Fibroblast of lung (primary cell): ENCODE results near the gene KCTD8. TPM values are rescaled to one million over a fixed set of nuclear protein-coding genes. Genes with fewer than 3 reads are reported as not detected.

Source experiments
- DNase-seq, 2 donors: peaks; one replicate each; pipeline versions ENCODE4 v3.0.0 to v3.0.0-alpha.2; 2010; ENCODE audit warnings: low read depth in 2 of 2
- H2AFZ ChIP-seq: 2 replicates; pipeline ENCODE4 v1.5.1; 2012; ENCODE audit warnings: low read length, control low read depth, inconsistent platforms
- H3K27ac ChIP-seq: 2 replicates; pipeline ENCODE4 v1.5.1; 2011; ENCODE audit warnings: low read length, control low read depth; ENCODE audit not compliant: insufficient read depth
- H3K27me3 ChIP-seq: 2 replicates; pipeline ENCODE4 v1.5.1; 2011; ENCODE audit warnings: mild to moderate bottlenecking, low read length; ENCODE audit not compliant: control insufficient read depth, insufficient read depth
- H3K36me3 ChIP-seq: 2 replicates; pipeline ENCODE4 v1.5.1; 2011; ENCODE audit warnings: low read length; ENCODE audit not compliant: control insufficient read depth, insufficient read depth
- H3K4me1 ChIP-seq: 2 replicates; pipeline ENCODE4 v1.5.1; 2011; ENCODE audit warnings: low read length; ENCODE audit not compliant: control insufficient read depth, insufficient read depth; ENCODE audit errors: extremely low read depth
- H3K4me2 ChIP-seq: 2 replicates; pipeline ENCODE4 v1.5.1; 2011; ENCODE audit warnings: low read length, control low read depth; ENCODE audit not compliant: insufficient read depth; ENCODE audit errors: extremely low read depth
- H3K4me3 ChIP-seq, 4 experiments: fragments of 200-600 bp in 1 of 4; sonication (generic) in 1 of 4; replicated peaks in 1 of 4; 2 replicates each; pipeline ENCODE4 v1.5.1; 2011 to 2016; ENCODE audit warnings: low read length in 4 of 4, low read depth in 3 of 4, mild to moderate bottlenecking in 3 of 4, control low read depth in 2 of 4, inconsistent platforms in 1 of 4, mixed read lengths in 1 of 4; ENCODE audit not compliant: insufficient read depth in 1 of 4; ENCODE audit errors: control extremely low read depth in 1 of 4
- H3K79me2 ChIP-seq: 2 replicates; pipeline ENCODE4 v1.5.1; 2012; ENCODE audit warnings: mild to moderate bottlenecking, low read length, inconsistent platforms; ENCODE audit not compliant: control insufficient read depth, insufficient read depth
- H3K9ac ChIP-seq: 2 replicates; pipeline ENCODE4 v1.5.1; 2011; ENCODE audit warnings: mild to moderate bottlenecking, low read length, control low read depth; ENCODE audit not compliant: insufficient read depth
- H3K9me3 ChIP-seq: 2 replicates; pipeline ENCODE4 v1.5.1; 2012; ENCODE audit warnings: low read depth, low read length; ENCODE audit not compliant: control insufficient read depth, insufficient read depth
- H4K20me1 ChIP-seq: 2 replicates; pipeline ENCODE4 v1.5.1; 2011; ENCODE audit warnings: low read length; ENCODE audit not compliant: control insufficient read depth, insufficient read depth; ENCODE audit errors: extremely low read depth
- CTCF ChIP-seq, 2 donors: IDR thresholded peaks in 1 of 2; conservative IDR thresholded peaks in 1 of 2; 1 replicate in 1 of 2; 2 replicates in 1 of 2; pipeline ENCODE4 v1.5.1; 2011 to 2012; ENCODE audit warnings: low read length in 2 of 2, control low read depth in 1 of 2, inconsistent platforms in 1 of 2, low read depth in 1 of 2, mild to moderate bottlenecking in 1 of 2
- EZH2 ChIP-seq: IDR thresholded peaks from 2 replicates; pipeline ENCODE4 v1.5.1; 2012; ENCODE audit warnings: low read length, control low read depth, mild to moderate bottlenecking; ENCODE audit errors: missing control alignments
- polyA plus RNA-seq, 2 donors: library from polyadenylated mRNA; depleted of rRNA in 1 of 2; stranded (reverse) in 1 of 2; unstranded in 1 of 2; fragments of >200 nt; gene quantifications; 2 replicates each; pipeline ENCODE4 v1.2.1, GENCODE V29; 2011 to 2012; ENCODE audit warnings: missing spikeins in 1 of 2
- total RNA-seq: library from RNA; depleted of rRNA; stranded (reverse); fragments of >200 nt; gene quantifications from 2 replicates; pipeline ENCODE4 v1.2.1, GENCODE V29; 2014

KCTD8 gene
- total and polyA plus RNA-seq, 2 donors (not counting 1 experiment from before 2014, with no cell fraction given) = under 0.01 to 0.09 TPM

- no peaks in the 10 kb centered on the region for H3K4me1 ChIP-seq
- no peak for DNase-seq
- no peaks in the 10 kb centered on the region for H3K79me2 ChIP-seq
- no peak overlapping the region for H3K4me3 ChIP-seq
- no peak overlapping the region for H2AFZ ChIP-seq
- no peaks in the 10 kb centered on the region for H3K27me3 ChIP-seq
- H3K9ac ChIP-seq = no peak overlapping the region
- no peaks in the 10 kb centered on the region for H3K9me3 ChIP-seq
- H3K36me3 ChIP-seq = no peaks in the 10 kb centered on the region
- H4K20me1 ChIP-seq = no peaks in the 10 kb centered on the region
- no peak overlapping the region for H3K4me2 ChIP-seq
- TF ChIP-seq CTCF (conservative IDR thresholded peaks at IDR 0.05 in 1 of 2, IDR thresholded peaks at IDR 0.05 in 1 of 2; ENCODE audit: low read depth in 1 of 2, low read length in 2 of 2) (no peak), EZH2 (no peak)
- H3K27ac ChIP-seq = no peak overlapping the region
These were observed 129.5 kb downstream of the KCTD8 start for GRCh38 chr4:44319129-44319528.

DNA sequence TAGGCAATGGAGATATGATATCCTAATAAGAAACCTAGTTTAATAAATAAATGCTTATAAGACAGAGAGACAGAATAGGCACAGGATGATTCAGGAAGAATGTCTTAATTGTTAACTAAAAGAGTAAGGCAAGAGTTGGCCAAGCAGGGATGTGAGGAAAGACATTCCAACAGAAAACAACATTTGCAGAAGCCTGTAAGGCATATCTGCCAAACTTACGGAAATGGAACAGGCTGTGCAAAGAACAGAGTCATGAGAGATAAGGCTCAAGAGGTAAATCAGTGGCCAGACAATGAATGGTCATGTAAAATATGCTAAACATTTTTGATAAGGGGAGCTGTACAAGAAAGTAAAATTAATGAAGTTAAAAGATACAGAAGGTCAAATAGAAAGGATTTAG, 134.9 kb downstream of the KCTD8 start:
- no peaks in the 10 kb centered on the region for H3K79me2 ChIP-seq
- no peaks in the 10 kb centered on the region for H4K20me1 ChIP-seq
- no peaks in the 10 kb centered on the region for H3K9me3 ChIP-seq
- no peak overlapping the region for H3K4me3 ChIP-seq
- H3K27ac ChIP-seq = no peak overlapping the region
- H3K27me3 ChIP-seq = no peaks in the 10 kb centered on the region
- H3K9ac ChIP-seq = no peak overlapping the region
- H3K4me1 ChIP-seq = no peaks in the 10 kb centered on the region
- H3K4me2 ChIP-seq = no peak overlapping the region
- TF ChIP-seq CTCF (conservative IDR thresholded peaks at IDR 0.05 in 1 of 2, IDR thresholded peaks at IDR 0.05 in 1 of 2; ENCODE audit: low read depth in 1 of 2, low read length in 2 of 2) (no peak), EZH2 (no peak)
- no peaks in the 10 kb centered on the region for H3K36me3 ChIP-seq
- DNase-seq = peak in 1 of 2 donors; percentile 38
- no peak overlapping the region for H2AFZ ChIP-seq

GRCh38 chr4:44287505-44287904, 161.1 kb downstream of the KCTD8 start:
- H3K4me2 ChIP-seq = no peak overlapping the region
- TF ChIP-seq CTCF (conservative IDR thresholded peaks at IDR 0.05 in 1 of 2, IDR thresholded peaks at IDR 0.05 in 1 of 2; ENCODE audit: low read depth in 1 of 2, low read length in 2 of 2) = no peak
- TF ChIP-seq EZH2 = no peak
- H3K27me3 ChIP-seq = no peaks in the 10 kb centered on the region
- H3K9ac ChIP-seq = no peak overlapping the region
- no peaks in the 10 kb centered on the region for H4K20me1 ChIP-seq
- no peaks in the 10 kb centered on the region for H3K36me3 ChIP-seq
- DNase-seq = no peak
- H2AFZ ChIP-seq = no peak overlapping the region
- H3K79me2 ChIP-seq = no peaks in the 10 kb centered on the region
- H3K9me3 ChIP-seq = no peaks in the 10 kb centered on the region
- H3K4me1 ChIP-seq = no peaks in the 10 kb centered on the region
- H3K27ac ChIP-seq = no peak overlapping the region
- H3K4me3 ChIP-seq = no peak overlapping the region
